T-helper 1 cell treated with Interleukin-12 subunit alpha and Interleukin-12 subunit beta and Interleukin-4 antibody, amounts not matched to agents 30 μg/mL and 1 μg/mL, for 36 hours (primary cell): Measurements from ENCODE around the gene SIK3.

Source experiments
- H3K27ac Mint-ChIP-seq: one replicate; pipeline ENCODE4 v1.8.0; 2021; ENCODE audit warnings: mild to moderate bottlenecking, mixed read lengths
- H3K27me3 Mint-ChIP-seq: one replicate; pipeline ENCODE4 v1.8.0; 2021; ENCODE audit warnings: low read depth, mixed read lengths
- H3K36me3 Mint-ChIP-seq: one replicate; pipeline ENCODE4 v1.8.0; 2021; ENCODE audit warnings: low read depth, mixed read lengths
- H3K4me1 Mint-ChIP-seq: one replicate; pipeline ENCODE4 v1.8.0; 2021; ENCODE audit warnings: low read depth, mixed read lengths
- H3K4me3 Mint-ChIP-seq: one replicate; pipeline ENCODE4 v1.8.0; 2021; ENCODE audit warnings: mild to moderate bottlenecking, moderate library complexity, mixed read lengths
- H3K9me3 Mint-ChIP-seq: one replicate; pipeline ENCODE4 v1.8.0; 2021; ENCODE audit warnings: mixed read lengths

The SIK3 gene

DNA sequence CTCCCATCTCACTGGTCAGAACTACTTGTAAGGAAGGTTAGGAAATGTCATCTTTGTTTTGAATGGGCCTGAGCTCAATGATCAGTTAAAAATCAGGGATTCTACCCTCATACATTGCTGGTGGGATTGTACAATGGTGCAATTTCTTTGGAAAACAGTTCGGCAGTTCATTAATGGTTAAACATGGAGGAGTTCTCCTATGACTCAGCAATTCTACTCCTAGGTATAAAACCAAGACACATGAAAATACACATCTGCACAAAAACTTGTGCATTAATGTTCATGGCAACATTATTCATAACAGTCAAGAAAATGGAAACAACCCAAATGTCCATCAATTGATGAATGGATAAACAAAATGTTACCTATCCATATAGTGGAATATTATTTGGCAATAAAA is 301.7 kb downstream of the SIK3 start:
- Mint-ChIP-seq H3K36me3 (no peaks in the 10 kb centered on the region), H3K4me3 (no peak overlapping the region), H3K4me1 (no peaks in the 10 kb centered on the region), H3K27me3 (peaks cover 29% of the 10 kb centered on the region), H3K27ac (no peak overlapping the region), H3K9me3 (no peaks in the 10 kb centered on the region)

DNA sequence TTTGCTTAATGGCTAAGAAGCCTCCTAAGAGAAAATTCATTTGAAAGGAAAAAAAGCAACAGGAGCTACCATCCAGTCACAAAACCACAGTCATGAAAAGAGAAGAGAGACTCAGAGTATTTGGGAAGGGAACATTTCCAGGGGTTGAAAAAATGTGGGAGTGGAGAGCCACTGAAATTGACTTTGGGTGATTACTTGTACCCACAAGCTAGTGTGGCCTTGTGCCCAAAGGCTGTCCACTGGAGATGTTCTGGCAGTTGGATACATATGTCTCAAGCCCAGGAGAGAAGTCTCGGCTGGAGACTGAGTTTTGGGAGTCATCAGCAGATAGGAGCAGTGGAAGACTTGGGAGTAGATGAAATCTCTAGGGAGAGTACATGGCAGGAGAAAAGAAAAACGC is 303.4 kb downstream of the SIK3 start:
- no peak overlapping the region for H3K4me3 Mint-ChIP-seq
- peaks cover 21% of the 10 kb centered on the region for H3K27me3 Mint-ChIP-seq
- no peaks in the 10 kb centered on the region for H3K36me3 Mint-ChIP-seq
- peaks cover 3% of the 10 kb centered on the region for H3K4me1 Mint-ChIP-seq
- H3K9me3 Mint-ChIP-seq = no peaks in the 10 kb centered on the region
- no peak overlapping the region for H3K27ac Mint-ChIP-seq

DNA sequence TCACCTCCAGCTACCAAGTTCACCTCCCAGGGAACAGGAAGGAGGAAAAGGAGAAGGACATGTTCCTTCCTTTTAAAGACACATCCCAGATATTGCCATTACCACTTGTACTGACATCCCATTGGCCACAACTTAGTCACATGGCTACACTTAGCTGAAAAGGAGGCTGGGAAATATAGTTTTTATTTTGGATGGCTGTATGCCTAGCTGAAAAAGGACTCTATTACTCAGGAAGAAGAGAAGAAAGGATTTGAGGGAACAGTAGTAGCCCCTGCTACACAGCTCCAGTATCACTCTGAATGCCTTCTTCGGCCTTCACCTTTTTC is 304.5 kb downstream of the SIK3 start:
- Mint-ChIP-seq H3K36me3 (no peaks in the 10 kb centered on the region), H3K4me1 (peaks cover 3% of the 10 kb centered on the region), H3K4me3 (no peak overlapping the region), H3K27me3 (peaks cover 11% of the 10 kb centered on the region), H3K9me3 (no peaks in the 10 kb centered on the region), H3K27ac (no peak overlapping the region)
